Panc1 (cell line): ENCODE results near the gene HRH4. TPM values are rescaled to one million over a fixed set of nuclear protein-coding genes. Genes with fewer than 3 reads are reported as not detected.

Experiments used
- ATAC-seq: fragments of 200-7000 bp; cut with Tn5 transposase; 2 replicates; pipeline ENCODE4 v1.9.1; 2020; ENCODE audit warnings: mild to moderate bottlenecking, moderate library complexity
- BruUV-seq: library from RNA; stranded (reverse); fragments of 400-500 nt; replicated peaks from 2 replicates; lab custom pipeline; 2021; lab: Mats Ljungman, UMichigan
- CTCF ChIA-PET: fragments of 300-600 bp; sonication (Branson Sonifier 250); formaldehyde crosslinking; loops from one replicate; lab custom pipeline; 2022; ENCODE audit warnings: antibody characterized with exemption; lab: Charles Lee
- POLR2A ChIA-PET: fragments of 300-600 bp; sonication (Branson Sonifier 250); formaldehyde crosslinking; loops from one replicate; lab custom pipeline; 2022; ENCODE audit warnings: antibody characterized with exemption; lab: Charles Lee
- DNase-seq: peaks from one replicate; pipeline ENCODE4 v3.0.0-alpha.2; 2010; ENCODE audit warnings: low read depth, low spot score
- H3K27ac ChIP-seq: 2 replicates; pipeline ENCODE4 v1.5.1; 2011; ENCODE audit warnings: mild to moderate bottlenecking, low read length, inconsistent platforms
- H3K27me3 ChIP-seq: fragments of 200-500 bp; sonication (Bioruptor generic); 2 replicates; pipeline ENCODE4 v1.6.0; 2014; ENCODE audit warnings: low read length, inconsistent platforms; ENCODE audit not compliant: control insufficient read depth, insufficient read depth
- H3K36me3 ChIP-seq: fragments of 200-500 bp; sonication (Bioruptor generic); 2 replicates; pipeline ENCODE4 v1.5.1; 2014; ENCODE audit warnings: inconsistent platforms, mild to moderate bottlenecking, low read length, moderate library complexity; ENCODE audit not compliant: control insufficient read depth, insufficient read depth
- H3K4me1 ChIP-seq: 2 replicates; pipeline ENCODE4 v1.5.1; 2011; ENCODE audit warnings: inconsistent platforms, mild to moderate bottlenecking, low read length, moderate library complexity; ENCODE audit not compliant: control insufficient read depth, insufficient read depth
- H3K4me3 ChIP-seq, 2 experiments: 2 replicates each; pipeline ENCODE4 v1.5.1; 2011 to 2012; ENCODE audit warnings: low read depth in 2 of 2, low read length in 2 of 2, mild to moderate bottlenecking in 2 of 2, inconsistent platforms in 1 of 2, moderate library complexity in 1 of 2
- H3K9me3 ChIP-seq: fragments of 200-500 bp; sonication (Bioruptor generic); 2 replicates; pipeline ENCODE4 v1.5.1; 2014; ENCODE audit warnings: low read depth, mild to moderate bottlenecking, inconsistent platforms, low read length, moderate library complexity; ENCODE audit not compliant: control insufficient read depth, insufficient read depth
- CTCF ChIP-seq: fragments of 450-650 bp; IDR thresholded peaks from 2 replicates; pipeline ENCODE4 v1.5.1; 2017; ENCODE audit warnings: mild to moderate bottlenecking
- POLR2AphosphoS5 ChIP-seq: IDR thresholded peaks from 2 replicates; pipeline ENCODE4 v1.6.1; 2012; ENCODE audit warnings: mild to moderate bottlenecking, low read depth, low read length, moderate library complexity
- REST ChIP-seq, 2 experiments: IDR thresholded peaks; 2 replicates each; pipeline ENCODE4 v1.6.1; 2011 to 2012; ENCODE audit warnings: low read depth in 2 of 2, control low read depth in 1 of 2, low read length in 1 of 2, mild to moderate bottlenecking in 1 of 2, moderate library complexity in 1 of 2; ENCODE audit not compliant: insufficient read depth in 1 of 2
- SIN3A ChIP-seq: IDR thresholded peaks from 2 replicates; pipeline ENCODE4 v1.6.1; 2012; ENCODE audit warnings: low read depth, mild to moderate bottlenecking, low read length, moderate library complexity, borderline replicate concordance; ENCODE audit not compliant: insufficient read depth
- TCF7L2 ChIP-seq: IDR thresholded peaks from 2 replicates; pipeline ENCODE4 v1.6.1; 2011; ENCODE audit warnings: mild to moderate bottlenecking, low read depth, low read length, inconsistent platforms
- in situ Hi-C: cut with HindIII; loops from 2 replicates; pipeline ENCODE4 v1.10.0; 2016; ENCODE audit warnings: low sequenced_read_pairs, low pct_unique_long_range_greater_than_20kb
- intact Hi-C: fragments of 100-400 bp; cut with micrococcal nuclease; formaldehyde crosslinking; loops from one replicate; pipeline ENCODE4 v1.10.0; 2022; ENCODE audit not compliant: unreplicated experiment
- total RNA-seq: library from RNA; stranded (reverse); gene quantifications from one replicate; pipeline ENCODE4 v1.2.1, GENCODE V29; 2021; ENCODE audit not compliant: unreplicated experiment

The HRH4 gene
- total RNA-seq, 1 experiment from 2014 or later, result not detected

GRCh38 chr18:24486684-24487083 is 26.2 kb downstream of the HRH4 start:
- H3K27me3 ChIP-seq, result peaks cover 5% of the 10 kb centered on the region; the same call in 1 of the 2 replicates
- POLR2A ChIA-PET, result no interaction called here
- TF ChIP-seq POLR2AphosphoS5 (no peak), SIN3A (no peak), CTCF (no peak), REST (IDR thresholded peaks at IDR 0.05; ENCODE audit: insufficient read depth in 1 of 2, low read depth in 2 of 2, low read length in 1 of 2) (no peak), TCF7L2 (no peak)
- DNase-seq, result no peak
- ATAC-seq, result no peak
- CTCF ChIA-PET, result no interaction called here
- no peak overlapping the region for H3K27ac ChIP-seq
- in situ Hi-C loops, result no loop called here
- H3K9me3 ChIP-seq, result no peaks in the 10 kb centered on the region
- no TSS peak for BruUV-seq
- no peaks in the 10 kb centered on the region for H3K36me3 ChIP-seq
- intact Hi-C loops, result no loop called here
- no peak overlapping the region for H3K4me3 ChIP-seq
- no peaks in the 10 kb centered on the region for H3K4me1 ChIP-seq

DNA sequence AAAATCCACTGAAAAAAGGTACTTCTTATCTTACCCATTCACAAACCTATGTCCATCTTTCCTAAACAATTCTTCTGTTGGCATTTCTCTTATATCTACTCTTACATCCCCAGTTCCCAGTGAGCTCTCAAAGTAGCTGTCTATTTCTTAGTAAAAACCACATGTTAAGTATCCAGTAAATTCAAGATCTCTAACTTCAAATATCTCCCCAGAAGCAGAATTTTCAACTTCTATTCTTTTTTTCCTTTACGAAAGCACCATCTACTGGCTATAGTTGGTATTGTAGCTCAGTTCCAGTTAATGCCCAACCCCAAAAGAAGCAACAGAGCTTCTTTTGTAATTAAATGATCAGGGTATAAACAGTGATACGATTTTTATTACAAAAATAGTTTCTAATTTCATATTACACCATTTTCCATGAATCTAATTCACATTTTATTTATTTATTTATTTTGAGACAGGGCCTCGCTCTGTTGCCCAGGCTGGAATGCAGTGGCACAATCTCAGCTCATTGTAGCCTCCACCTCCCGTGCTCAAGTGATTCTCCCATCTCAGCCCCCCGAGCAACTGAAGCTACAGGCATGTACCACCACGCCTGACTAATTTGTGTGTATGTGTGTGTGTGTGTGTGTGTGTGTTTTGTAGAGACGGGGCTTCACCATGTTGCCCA is 28.5 kb downstream of the HRH4 start:
- BruUV-seq, result no TSS peak
- POLR2A ChIA-PET, result interaction anchor here (0.5 kb wide), 1 partner anchor 349 kb away, joined by 5 read pairs; no protein-coding TSS in a partner anchor

More for the DNA sequence above, 28.5 kb downstream of the HRH4 start:
- Histone ChIP-seq H3K36me3 (no peaks in the 10 kb centered on the region), H3K4me3 (no peak overlapping the region), H3K27me3 (peaks cover 5% of the 10 kb centered on the region; the same call in 1 of the 2 replicates), H3K4me1 (no peaks in the 10 kb centered on the region), H3K27ac (no peak overlapping the region), H3K9me3 (no peaks in the 10 kb centered on the region)
- intact Hi-C loops (no loop called here), in situ Hi-C loops (no loop called here)
- DNase-seq (peak; percentile 22), ATAC-seq (peak; percentile 47; the same call in 1 of the 2 replicates)
- TF ChIP-seq REST (IDR thresholded peaks at IDR 0.05; ENCODE audit: insufficient read depth in 1 of 2, low read depth in 2 of 2, low read length in 1 of 2) (no peak), CTCF (peak; percentile 82), SIN3A (no peak), TCF7L2 (no peak), POLR2AphosphoS5 (no peak)
- CTCF ChIA-PET, result interaction anchor here (0.5 to 1.7 kb wide), 14 partner anchors 24 to 430 kb away, joined by 3 to 13 read pairs (median 4); partner anchors contain the start of gene HRH4
